BJ (cell line): ENCODE measurements around the gene C5orf15. TPM values are rescaled to one million over a fixed set of nuclear protein-coding genes. Genes with fewer than 3 reads are reported as not detected.

ENCODE experiments used
- CTCF ChIA-PET: fragments of 350-600 bp; formaldehyde crosslinking; extraction: SDS; loops from one replicate; lab custom pipeline; 2021; ENCODE audit warnings: antibody characterized with exemption, inconsistent platforms; lab: Yijun Ruan, JAX
- POLR2A ChIA-PET: fragments of 300-600 bp; sonication (Branson Sonifier 250); formaldehyde crosslinking; extraction: SDS; loops from one replicate; lab custom pipeline; 2021; ENCODE audit warnings: antibody characterized with exemption; lab: Charles Lee
- DNase-seq: peaks from one replicate; pipeline ENCODE4 v3.0.0-alpha.2; 2011; ENCODE audit warnings: low read depth
- H3K27me3 ChIP-seq: 2 replicates; pipeline ENCODE4 v1.6.0; 2011; ENCODE audit warnings: low read length; ENCODE audit not compliant: control insufficient read depth, insufficient read depth
- H3K36me3 ChIP-seq: 2 replicates; pipeline ENCODE4 v1.5.1; 2011; ENCODE audit warnings: low read length; ENCODE audit not compliant: control insufficient read depth, insufficient read depth
- H3K4me3 ChIP-seq: 2 replicates; pipeline ENCODE4 v1.5.1; 2011; ENCODE audit warnings: low read depth, mild to moderate bottlenecking, control low read depth, low read length
- polyA plus RNA-seq: library from polyadenylated mRNA; depleted of rRNA; stranded (reverse); fragments of >200 nt; gene quantifications from 2 replicates; pipeline ENCODE4 v1.2.3, GENCODE V29; 2011
- TF ChIP-seq, protein P1 (sequence below): IDR thresholded peaks from 2 replicates; pipeline ENCODE4 v1.5.1; 2011; ENCODE audit warnings: low read depth, mild to moderate bottlenecking, control low read depth, inconsistent platforms, low read length, moderate library complexity; ENCODE audit not compliant: insufficient read depth

The C5orf15 gene
- polyA plus RNA-seq, 1 experiment: 48.1 TPM

GRCh38 chr5:133930061-133930812 lies 38.2 kb downstream of the C5orf15 start:
- DNase-seq: no peak
- Histone ChIP-seq H3K27me3 (no peaks in the 10 kb centered on the region), H3K36me3 (no peaks in the 10 kb centered on the region), H3K4me3 (no peak overlapping the region)
- ChIA-PET POLR2A (no interaction called here), CTCF (no interaction called here)
- TF ChIP-seq, protein P1, sequence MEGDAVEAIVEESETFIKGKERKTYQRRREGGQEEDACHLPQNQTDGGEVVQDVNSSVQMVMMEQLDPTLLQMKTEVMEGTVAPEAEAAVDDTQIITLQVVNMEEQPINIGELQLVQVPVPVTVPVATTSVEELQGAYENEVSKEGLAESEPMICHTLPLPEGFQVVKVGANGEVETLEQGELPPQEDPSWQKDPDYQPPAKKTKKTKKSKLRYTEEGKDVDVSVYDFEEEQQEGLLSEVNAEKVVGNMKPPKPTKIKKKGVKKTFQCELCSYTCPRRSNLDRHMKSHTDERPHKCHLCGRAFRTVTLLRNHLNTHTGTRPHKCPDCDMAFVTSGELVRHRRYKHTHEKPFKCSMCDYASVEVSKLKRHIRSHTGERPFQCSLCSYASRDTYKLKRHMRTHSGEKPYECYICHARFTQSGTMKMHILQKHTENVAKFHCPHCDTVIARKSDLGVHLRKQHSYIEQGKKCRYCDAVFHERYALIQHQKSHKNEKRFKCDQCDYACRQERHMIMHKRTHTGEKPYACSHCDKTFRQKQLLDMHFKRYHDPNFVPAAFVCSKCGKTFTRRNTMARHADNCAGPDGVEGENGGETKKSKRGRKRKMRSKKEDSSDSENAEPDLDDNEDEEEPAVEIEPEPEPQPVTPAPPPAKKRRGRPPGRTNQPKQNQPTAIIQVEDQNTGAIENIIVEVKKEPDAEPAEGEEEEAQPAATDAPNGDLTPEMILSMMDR: no peak

DNA sequence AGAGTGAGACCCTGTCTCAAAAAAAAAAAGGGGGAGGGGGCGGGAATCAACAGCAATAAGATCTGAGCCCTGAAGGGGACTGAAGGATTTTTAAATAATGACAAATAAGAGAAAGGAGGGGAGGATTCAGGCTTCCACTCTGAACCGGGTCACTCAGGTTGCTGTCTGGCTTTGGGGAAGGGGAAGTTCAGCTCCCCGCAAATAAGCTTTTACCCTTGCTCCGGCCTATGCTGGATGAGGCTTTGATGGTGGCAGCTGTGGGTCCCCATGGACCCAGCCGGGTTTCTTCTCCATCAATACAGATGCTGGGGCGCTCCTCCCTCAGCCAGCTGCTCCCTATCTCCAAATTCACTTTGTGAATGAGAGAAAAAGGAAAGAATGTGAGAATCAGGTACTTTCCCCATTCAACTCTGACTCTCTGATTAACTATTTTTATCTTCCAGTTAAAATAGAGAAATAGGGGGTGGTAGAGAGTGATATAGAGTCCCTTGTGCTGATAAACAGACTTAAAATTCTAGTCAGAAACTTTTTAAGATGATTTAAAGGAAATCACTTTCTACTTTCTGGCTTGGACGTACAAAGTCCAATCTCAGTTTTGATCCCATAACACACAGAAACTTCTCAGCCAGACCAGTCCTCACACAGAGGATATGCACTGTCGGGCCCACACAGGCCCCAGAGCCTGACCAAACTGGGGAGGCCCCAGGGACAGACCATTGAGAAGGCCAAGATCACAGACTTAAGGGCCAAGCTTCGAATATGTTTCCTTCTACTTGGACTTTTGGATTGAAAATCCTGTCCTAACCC lies 39.6 kb downstream of the C5orf15 start:
- ChIA-PET CTCF (no interaction called here), POLR2A (no interaction called here)
- H3K27me3 ChIP-seq: no peaks in the 10 kb centered on the region; the same call in 1 of the 2 replicates
- no peaks in the 10 kb centered on the region for H3K36me3 ChIP-seq
- DNase-seq: no peak
- H3K4me3 ChIP-seq: no peak overlapping the region
- TF ChIP-seq, protein P1: no peak

GRCh38 chr5:133927300-133928180 lies 40.9 kb downstream of the C5orf15 start:
- TF ChIP-seq, protein P1: no peak
- Histone ChIP-seq H3K27me3 (no peaks in the 10 kb centered on the region; the same call in 1 of the 2 replicates), H3K36me3 (no peaks in the 10 kb centered on the region), H3K4me3 (no peak overlapping the region)
- ChIA-PET CTCF (no interaction called here), POLR2A (no interaction called here)
- DNase-seq: no peak

DNA sequence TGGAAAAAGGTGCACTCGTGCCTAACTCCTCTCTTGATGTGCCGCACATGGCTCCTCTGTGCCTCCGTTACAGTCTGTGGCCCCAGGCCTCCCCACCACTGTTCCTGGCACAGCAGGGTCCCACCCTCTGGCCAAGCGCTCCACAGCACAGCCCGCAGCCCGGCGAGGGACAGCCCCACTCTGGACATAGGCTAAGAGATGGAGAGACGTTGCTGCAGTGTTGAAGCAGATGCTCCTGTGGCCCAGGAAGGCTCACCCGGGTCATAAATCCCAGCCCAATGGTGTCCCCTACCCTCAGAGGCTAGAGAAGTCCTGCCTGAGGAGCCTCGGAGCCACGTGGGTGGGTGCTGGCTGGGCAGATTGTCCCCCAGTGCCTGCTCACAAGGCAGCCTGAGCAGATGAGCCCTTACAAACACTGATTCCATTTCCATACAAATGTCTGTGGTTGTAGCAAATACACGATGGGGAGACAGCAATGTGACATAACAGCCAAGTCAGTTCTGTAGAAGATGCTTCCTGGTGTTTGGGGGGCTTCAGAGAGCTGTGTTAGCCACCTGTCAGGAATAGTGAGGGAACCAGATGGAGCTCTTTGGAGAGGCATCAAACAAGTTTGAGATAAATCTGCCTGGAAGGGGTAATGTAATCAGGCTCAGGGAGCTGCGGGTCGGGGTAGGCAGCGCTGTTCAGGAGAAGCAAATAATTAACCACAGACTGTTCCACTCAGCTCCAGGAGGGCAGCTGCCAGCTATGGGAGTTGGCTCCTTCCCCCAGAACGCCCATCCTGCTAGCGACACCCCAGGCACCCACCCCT lies 41.7 kb downstream of the C5orf15 start:
- H3K27me3 ChIP-seq: no peaks in the 10 kb centered on the region; the same call in 1 of the 2 replicates
- TF ChIP-seq, protein P1: no peak
- no peak for DNase-seq
- no peak overlapping the region for H3K4me3 ChIP-seq
- CTCF ChIA-PET: no interaction called here
- H3K36me3 ChIP-seq: no peaks in the 10 kb centered on the region
- POLR2A ChIA-PET: no interaction called here
